HG02973 (cell line): ENCODE data around the gene NKIRAS2.

Source experiments
- ATAC-seq: cut with Tn5 transposase; IDR thresholded peaks from one replicate; pipeline ENCODE4 v1.9.1; 2021; ENCODE audit warnings: moderate library complexity; ENCODE audit not compliant: unreplicated experiment

NKIRAS2 gene

DNA sequence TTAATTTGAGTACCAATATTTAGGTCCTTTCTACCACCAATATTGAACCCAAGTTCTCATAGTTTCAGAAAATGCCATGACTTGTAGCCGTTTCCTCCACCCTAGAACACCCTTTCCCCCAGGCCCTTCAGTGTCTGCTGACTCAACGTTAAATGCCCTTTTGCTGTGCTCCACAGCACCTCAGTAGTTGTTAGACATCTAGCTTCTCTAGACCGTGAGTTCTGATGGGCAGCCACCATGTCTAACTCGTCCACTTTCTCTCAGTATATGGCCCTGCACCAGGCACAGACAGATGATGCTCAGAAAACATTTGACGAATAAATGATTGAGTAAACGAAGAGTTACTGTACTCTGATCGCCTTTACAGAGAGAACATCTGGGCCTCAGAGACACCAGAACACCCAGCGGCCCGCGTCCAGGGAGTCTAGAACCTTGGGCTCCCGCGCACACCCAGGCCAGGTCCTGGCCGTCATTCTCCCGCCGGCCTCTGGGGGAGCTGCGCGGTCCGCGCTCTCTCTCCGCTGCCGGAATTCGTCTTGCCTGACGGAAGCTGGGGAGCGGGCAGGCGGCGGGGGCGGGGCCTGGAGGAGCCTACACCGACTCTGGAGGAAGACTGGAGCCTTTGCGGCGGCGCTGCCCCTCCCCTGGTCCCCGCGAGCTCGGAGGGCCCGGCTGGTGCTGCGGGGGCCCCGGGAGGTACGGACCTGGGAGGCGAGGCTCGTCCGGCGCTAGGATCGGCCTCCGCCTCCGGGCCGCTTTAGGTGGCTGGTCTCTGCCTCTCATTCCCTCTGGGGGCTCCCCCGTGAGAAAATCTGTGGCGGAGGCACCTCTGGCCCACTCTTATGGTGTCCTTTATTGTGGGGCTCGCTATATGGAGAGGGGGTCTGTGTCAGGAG, at the start of gene NKIRAS2:
Gene NKIRAS2 (plus strand): TSS at position 582 of the 896 bp plus-strand sequence. CDS start 1,488 bp downstream, outside the sequence.
- ATAC-seq, result peak; percentile 52

DNA sequence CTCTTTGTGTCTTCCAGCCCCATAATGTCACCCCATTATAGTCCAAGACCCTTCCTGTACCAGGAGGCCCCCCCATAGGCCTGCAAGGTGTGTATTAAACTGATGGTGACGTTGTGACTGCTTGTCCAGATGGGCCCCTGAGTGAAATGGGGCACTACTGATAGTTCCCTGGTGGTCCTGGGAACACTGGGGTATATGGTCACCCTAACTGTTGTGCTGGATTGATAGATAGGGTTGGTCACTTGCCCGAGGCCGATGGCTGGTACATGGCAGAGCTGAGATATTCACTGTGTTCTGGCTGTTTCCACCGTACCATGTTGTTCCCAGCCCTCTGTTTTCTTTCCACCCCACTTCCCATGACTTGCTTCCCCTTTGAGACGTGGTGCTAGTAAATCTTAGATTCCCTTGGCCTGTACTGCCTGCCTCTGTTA, 49.0 kb upstream of the NKIRAS2 start:
- ATAC-seq, result no peak

DNA sequence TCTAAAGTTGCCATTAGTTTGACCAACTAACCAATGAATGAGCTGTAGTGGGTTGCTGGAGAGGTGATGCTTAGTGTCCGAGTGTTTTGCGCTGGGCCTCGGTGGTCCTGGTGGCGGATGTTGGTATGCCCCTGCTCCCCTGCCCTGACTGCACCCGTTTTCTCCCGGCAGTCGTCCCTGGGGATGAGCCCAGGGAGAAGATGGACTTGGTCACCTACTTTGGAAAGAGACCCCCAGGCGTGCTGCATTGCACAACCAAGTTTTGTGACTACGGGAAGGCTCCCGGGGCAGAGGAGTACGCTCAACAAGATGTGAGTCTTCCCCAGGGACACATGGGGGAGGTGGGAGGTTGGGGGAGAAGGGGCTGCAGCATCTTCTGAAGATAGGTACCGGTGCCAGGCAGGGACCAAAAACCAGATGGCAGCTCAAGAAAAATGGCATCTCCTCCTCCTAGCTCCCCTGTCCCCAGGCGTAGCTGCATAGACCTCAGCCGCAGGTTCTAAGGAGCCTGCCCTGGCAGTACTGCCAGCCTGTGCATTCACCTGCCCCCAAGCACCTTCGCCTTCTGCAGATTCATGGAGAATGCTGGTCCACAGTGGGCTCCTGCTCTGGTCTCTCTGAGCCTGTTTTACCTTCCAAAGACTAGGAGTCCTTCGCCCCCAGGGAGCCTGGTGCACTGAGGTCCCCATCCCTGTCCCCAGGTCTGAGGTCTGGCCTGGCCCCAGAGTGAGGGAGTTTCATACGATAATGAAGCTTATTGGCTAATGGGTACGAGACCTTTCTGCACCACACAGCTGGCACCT, 48.0 kb upstream of the NKIRAS2 start:
- ATAC-seq, result no peak

DNA sequence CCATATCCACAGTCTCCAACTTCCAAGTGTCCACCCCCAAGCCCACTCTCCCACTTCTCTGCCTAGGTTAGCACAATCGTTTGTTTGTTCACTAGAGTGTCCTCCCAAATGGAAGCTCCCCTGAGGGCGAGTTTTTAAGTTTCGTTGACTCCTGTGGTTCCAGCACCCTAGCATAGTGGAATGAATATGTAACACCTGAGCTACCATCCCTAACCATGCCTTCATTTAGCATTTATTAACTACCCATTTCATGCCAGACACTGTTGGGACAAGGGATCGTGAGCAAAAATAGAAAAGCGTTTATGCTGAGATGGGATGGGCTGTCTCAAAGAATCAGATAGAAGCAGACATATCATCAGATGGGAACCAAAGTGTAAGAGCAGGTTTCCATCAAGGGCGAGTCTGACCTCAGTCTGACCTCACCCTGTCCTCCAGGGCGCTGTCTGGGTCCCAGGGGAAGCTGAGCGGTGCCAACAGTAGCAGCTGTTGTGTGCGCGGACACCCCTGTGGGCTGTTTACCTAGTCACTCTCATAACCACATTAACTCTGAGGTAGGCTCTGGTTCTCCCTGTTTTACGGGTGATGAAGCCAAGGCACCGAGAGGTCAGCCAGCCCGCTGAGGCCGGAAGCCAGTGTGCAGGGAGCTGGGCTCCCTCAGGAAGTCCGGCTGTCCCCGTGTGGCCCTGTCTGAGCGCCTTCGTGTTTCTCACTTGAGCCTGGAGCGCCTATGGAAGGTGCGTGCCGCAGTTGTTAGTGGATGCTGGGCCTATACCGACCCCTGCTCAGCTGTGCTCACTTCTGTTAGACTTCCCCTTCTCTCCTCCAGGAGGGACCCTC, 47.1 kb upstream of the NKIRAS2 start:
- ATAC-seq, result no peak

DNA sequence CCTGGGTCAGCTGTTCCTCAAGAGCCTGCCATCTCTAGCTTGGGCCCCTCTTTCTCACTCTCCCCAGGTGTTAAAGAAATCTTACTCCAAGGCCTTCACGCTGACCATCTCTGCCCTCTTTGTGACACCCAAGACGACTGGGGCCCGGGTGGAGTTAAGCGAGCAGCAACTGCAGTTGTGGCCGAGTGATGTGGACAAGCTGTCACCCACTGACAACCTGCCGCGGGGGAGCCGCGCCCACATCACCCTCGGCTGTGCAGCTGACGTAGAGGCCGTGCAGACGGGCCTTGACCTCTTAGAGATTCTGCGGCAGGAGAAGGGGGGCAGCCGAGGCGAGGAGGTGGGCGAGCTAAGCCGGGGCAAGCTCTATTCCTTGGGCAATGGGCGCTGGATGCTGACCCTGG, 46.5 kb upstream of the NKIRAS2 start:
- ATAC-seq, result no peak

DNA sequence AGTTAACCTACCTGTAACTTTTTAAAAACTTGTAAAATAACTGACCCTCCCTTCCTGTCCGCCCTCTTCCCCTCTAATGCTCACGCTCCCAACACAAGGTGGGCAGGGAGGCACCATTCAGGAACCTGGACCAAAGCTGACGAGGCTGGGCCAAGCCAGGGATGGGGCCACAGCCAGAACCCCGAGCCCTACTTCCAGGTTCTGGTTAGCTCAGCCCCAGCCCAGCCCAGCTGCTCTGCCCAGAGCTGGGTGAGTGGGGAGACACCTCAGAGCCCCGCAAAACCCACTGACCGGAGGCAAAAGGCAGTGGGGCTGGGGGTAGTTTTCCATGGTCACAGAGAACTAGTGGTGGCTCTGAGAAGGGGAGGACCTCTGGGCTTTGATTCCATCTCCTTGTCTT, 45.9 kb upstream of the NKIRAS2 start:
- ATAC-seq, result no peak

DNA sequence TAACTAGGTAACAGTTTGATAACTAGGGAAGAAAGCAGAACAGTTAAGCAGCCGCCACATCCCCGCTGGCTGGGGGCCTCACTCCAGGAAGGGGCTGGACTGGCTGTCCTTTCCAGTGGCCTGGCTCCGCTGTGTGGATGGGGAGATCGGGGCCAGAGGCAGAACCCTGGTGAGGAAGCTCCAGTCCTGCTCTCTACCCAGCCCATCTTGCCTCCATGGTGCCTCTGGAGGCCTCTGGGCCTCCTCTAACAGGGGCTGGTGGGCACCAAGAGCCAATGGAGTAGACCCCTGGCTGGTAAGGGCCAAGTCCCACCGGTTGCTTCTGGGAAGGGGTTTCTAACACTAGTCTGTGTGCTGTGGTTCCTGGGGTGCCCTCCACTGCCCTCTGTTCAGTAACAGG, 45.2 kb upstream of the NKIRAS2 start:
- no peak for ATAC-seq

DNA sequence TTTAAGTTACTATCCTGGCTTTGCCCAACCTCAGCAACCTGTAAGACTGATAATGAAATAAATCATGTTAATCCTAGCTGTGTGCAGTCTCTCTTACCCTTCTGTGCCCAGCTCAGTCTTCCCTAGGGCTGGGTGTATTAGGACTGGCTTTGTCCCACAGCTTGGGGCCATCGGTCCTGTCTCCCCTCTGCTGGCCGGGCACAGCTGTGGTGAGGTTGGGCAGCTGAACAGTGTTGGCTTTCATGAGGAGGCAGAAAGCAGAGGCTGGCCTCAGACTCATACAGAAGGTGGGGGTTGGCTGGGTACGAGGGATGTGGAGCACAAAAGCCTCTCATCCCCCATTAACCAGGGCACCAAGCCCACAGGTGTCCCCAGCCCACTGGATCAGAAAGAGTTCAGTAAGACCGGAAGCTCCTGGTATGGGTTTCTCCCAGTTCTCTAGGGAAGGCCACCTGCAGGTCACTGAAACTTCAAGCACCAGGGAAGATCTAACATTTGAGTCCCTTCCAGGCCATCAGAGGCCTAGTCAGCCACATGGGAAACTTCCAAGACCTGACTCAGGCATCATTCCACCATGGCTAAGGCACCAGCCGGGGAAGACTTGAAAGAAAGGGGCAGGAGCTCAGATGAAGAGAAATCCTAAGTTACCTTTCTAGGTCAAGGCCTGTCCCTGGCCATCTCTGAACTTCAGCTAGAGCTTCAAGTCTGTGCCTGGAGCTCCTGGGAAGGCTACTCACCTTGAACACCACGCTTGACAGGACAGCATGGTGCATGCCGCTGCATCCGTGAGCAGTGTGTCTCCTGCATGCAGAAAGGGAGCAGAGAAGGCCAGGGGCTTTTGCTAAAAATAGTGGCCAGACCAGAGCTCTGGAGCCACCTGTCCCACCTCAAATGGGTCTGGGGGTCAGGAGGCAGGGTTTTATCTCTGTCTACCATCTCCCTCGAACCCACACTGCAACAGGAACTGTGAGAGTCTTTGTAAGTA, 44.5 kb upstream of the NKIRAS2 start:
- no peak for ATAC-seq

DNA sequence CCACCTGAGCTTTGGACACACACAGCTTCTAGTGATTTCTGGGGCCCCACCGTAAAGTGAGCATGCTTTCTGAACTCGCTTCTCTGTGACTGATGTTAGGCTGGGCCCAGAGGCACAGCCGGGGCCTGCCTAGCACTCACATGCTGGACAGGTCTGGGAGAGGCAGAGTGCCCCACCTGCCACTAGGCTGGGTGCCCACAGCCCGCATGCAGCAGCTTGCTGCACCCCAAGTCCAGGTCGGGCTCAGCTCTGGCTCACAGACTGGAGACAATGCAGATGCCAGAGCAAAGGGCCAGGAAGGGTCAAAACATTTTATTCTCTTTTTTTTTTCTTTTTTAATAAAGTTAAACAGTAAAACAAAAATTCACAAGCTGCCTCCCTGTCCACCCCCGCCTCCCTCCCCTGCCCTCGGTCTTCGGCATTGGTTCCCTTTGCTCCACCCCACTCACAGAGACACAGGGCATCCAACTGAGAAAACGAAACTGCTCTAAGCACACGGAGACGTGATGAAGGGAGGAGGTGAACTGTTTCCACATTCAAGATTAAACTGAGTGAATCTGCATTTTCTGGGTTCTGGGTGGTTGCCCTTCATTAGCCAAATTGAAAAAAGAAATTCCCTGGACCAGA, 43.6 kb upstream of the NKIRAS2 start:
- ATAC-seq, result no peak

DNA sequence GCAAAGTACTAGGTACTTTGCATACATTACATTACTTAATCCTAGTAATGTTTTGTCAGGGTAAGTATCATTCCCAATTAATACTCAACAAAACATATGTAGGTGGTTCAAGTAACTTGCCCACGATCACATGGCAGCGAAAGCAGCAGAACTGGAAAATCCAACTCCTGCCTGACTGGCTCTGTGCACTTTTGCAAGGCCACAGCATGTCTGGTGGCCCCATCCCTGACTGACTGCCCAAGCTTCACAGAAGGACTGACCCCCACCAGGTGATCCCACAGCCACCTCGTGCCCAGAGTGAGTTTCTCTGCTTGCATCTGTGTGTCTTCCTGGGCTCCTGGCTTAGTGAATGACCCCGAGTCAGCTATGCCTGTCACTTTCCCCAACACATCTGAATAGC, 41.9 kb upstream of the NKIRAS2 start:
- ATAC-seq, result no peak

DNA sequence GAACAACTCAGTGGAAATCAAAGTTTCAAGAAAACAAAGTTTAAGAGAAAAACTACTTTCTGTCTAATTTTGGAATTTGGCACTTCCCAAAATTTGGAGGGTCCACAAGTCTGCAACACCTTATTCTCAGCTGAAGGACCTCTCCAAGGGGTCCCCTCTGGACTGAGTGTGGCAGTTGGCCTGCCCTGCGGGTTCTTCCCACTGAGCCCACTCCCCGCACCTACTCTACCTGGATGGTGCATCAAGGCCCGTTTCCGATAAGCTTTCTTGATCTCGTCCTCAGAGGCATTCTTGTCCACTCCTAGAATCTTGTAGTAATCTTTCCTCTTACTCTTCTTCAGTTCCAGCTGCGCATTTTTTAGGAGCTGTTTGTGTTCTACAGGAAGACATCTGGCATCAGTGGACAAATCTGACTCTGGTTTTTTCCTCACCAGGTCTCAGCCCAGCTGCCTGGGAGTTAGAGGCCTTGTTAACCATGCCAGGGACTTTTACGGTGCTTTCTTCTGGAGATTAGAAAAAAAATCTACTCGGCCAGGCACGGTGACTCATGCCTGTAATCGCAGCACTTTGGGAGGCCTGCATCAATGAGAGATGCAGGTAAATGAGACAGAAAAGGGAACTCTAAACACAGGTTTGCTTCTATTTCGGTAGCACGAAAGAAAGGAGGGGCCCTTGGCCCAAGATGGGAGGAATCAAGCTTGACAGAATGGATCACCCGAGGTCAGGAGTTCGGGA, 37.7 kb upstream of the NKIRAS2 start:
- ATAC-seq, result no peak

DNA sequence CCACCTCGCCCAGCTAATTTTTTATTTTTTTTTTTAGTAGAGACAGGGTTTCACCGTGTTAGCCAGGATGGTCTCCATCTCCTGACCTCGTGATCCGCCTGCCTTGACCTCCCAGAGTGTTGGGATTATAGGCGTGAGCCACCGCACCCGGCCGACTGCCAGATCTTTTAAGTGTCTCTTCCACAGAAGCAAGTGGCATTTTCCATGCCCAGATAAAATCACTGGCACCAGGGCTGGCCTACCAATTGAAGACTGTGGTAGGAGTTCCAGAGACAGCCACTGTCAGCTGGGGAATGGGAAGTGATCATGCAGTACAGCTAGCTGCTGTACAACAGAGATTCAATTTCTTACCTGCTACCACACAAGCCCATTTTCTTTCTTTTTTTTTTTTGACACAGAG, 35.4 kb upstream of the NKIRAS2 start:
- ATAC-seq, result no peak

DNA sequence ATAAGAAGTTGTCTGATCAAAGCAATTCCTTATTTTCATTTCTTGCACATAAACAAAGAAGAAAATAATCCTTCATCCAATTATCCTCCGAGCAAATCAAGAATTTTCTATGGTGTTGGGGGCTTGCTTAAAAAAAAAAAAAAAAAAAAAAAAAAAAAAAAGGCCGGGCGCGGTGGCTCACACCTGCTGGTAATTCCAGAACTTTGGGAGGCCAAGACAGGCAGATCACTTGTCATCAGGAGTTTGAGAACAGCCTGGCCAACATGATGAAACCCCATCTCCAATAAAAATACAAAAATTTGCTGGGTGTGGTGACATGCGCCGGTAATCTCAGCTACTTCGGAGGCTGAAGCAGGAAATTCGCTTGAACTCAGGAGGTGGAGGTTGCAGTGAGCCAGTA, 34.0 kb upstream of the NKIRAS2 start:
- ATAC-seq, result no peak

DNA sequence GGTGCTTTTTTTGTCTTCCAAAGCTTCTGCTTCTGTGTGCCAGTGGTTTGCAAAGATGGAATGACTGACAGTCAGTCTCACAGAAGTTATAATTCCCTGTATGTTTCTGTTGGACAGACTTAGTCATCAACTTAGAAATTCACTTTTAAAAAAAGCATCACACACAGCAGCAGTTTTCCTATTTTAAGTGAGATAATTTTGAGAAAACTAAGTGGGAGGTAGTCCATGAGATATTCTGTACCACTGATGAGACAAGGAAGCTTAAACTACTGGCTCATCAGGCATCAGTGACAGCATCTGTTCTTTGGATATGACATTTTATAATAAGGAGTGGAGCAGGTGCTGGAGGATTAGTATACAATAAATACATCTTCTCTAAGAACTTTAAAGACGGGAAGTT, 33.3 kb upstream of the NKIRAS2 start:
- ATAC-seq, result no peak

DNA sequence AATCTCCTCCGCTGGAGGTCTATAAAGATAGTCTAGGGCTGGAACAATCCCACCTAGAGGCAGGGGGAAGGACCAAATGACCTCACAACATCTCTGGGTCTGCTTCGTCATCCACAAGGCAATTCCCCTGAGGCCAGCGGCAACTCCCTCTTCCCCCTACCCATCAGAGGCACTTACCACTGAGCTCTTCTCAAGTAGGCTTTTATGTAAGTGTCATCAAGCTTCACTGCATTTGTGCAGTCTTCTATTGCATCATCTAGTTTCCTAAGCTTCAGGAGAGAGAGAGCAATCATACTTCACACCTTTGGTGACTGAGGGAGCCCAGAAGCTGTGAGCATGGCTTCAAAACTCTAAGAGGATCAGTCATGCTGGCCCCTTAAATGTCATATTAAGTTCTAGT, 32.2 kb upstream of the NKIRAS2 start:
- ATAC-seq, result no peak

DNA sequence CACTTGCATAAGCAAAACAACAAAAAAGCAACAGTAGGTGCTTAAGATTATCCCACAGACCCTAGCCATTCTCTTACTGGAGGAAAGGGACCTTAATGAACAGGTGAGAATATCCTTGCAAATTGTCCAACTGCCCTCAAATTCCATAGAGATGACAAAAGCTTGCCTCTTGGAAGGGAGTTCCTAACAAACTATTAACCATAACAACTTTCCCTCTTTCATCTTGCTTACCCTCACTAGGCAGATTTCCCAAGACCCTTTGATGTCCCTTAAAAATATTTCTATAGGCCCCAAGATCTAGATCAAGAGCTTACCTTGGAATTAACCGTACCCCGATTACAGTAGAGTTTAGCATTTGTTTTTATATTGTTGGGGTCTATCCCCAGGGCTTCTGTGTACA, 31.5 kb upstream of the NKIRAS2 start:
- no peak for ATAC-seq

DNA sequence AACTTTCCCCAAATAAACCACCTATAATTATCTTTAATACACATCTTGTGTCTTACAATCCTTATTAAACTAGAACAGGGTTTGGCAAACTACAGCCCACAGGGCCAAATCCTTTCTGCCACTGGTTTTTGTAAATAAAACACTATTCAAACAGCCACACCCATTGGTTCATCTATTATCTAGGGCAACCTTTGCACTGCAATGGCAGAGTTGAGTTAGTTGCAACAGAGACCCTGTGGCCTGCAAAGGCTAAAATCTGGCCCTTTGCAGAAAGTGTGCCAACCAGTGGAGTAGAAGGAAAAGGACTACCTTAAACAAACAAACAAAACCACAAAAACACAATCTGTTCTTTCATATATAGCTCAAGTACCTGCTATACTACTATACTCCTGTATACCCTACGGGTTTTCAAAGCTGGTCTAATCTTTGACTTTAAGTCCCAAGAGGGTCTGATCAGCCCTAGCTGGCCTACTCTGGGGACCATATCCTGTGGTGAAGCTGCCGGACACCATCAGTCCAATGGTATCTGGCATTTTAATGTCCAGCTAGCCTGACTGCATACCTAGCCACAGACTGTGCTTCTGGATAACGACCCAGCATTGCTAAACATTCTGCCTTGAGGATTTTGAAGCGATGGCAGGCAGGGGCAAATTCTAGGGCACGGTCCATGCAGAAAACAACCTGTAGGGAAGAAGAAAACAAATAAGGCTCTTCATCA, 30.0 kb upstream of the NKIRAS2 start:
- no peak for ATAC-seq

DNA sequence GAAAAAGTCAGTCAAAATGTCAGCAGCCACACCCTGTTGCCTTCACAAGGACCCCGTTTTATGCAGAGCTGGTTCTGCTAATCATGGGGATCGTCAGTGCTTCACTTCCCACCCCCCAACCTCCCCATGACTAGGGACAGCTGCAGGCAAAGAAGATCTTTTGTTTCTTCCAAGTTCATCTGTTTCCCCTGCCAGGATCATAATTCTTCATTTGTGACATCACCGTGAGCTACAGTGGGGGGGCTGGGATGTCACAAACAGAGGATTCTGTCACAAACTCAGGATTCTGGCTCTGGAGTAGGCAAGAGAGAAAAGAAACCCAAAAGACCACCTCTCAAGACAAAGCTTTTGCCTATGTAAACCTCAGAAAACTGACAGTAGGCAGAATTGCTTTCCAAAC, 27.3 kb upstream of the NKIRAS2 start:
- ATAC-seq, result no peak
